Suprapubic skin (tissue), 4 donors: ENCODE measurements around the gene SPDYE3.

ENCODE experiments used
- CTCF ChIP-seq, 2 donors: fragments of 200-600 bp in 1 of 2; fragments of 450-650 bp in 1 of 2; sonication (generic) in 1 of 2; IDR thresholded peaks; one replicate each; pipeline ENCODE4 v1.5.1; 2016 to 2019; ENCODE audit warnings: antibody characterized with exemption in 2 of 2, mild to moderate bottlenecking in 1 of 2, moderate library complexity in 1 of 2
- EP300 ChIP-seq: sonication (generic); formaldehyde crosslinking; IDR thresholded peaks from one replicate; pipeline ENCODE4 v1.6.1; 2017; ENCODE audit warnings: antibody characterized with exemption
- POLR2A ChIP-seq, 2 donors: fragments of 450-650 bp; IDR thresholded peaks; one replicate each; pipeline ENCODE4 v1.6.1; 2017; ENCODE audit warnings: antibody characterized with exemption in 2 of 2, mild to moderate bottlenecking in 2 of 2, moderate library complexity in 2 of 2
- POLR2AphosphoS5 ChIP-seq, 3 donors: sonication (generic); formaldehyde crosslinking; IDR thresholded peaks; one replicate each; pipeline ENCODE4 v1.6.1; 2017; ENCODE audit warnings: antibody characterized with exemption in 3 of 3

GRCh38 chr7:100342765-100343164 is 35.3 kb downstream of the SPDYE3 start:
- TF ChIP-seq POLR2AphosphoS5 (IDR thresholded peaks at IDR 0.05) (no peak), CTCF (IDR thresholded peaks at IDR 0.05) (no peak), POLR2A (IDR thresholded peaks at IDR 0.05) (no peak), EP300 (no peak)
